SIG-M5 treated with dmso at 0.1 percent for 504 hours (cell line): ENCODE results near the gene MCF2L2.

Experiments
- DNase-seq: peaks from one replicate; lab custom pipeline; 2025; ENCODE audit not compliant: unreplicated experiment; lab: John Stamatoyannopoulos, UW

The MCF2L2 gene

GRCh38 chr3:183213415-183214276, 214.8 kb downstream of the MCF2L2 start:
- DNase-seq, result no peak

- DNase-seq, result peak; percentile 80
Measured at GRCh38 chr3:183212565-183212964, 215.9 kb downstream of the MCF2L2 start.

GRCh38 chr3:183212096-183212495, 216.3 kb downstream of the MCF2L2 start:
- no peak for DNase-seq

- no peak for DNase-seq
Measured at GRCh38 chr3:183211352-183211751, 217.1 kb downstream of the MCF2L2 start.

GRCh38 chr3:183210862-183211341, 217.5 kb downstream of the MCF2L2 start:
- DNase-seq, result peak; percentile 83

- peak; percentile 55 for DNase-seq
Measured at GRCh38 chr3:183210341-183210740, 218.1 kb downstream of the MCF2L2 start.

- DNase-seq, result no peak
Measured at GRCh38 chr3:183208800-183209199, 219.6 kb downstream of the MCF2L2 start.

GRCh38 chr3:183208260-183208659, 220.2 kb downstream of the MCF2L2 start:
- no peak for DNase-seq

- no peak for DNase-seq
Measured at GRCh38 chr3:183203670-183204069, 224.7 kb downstream of the MCF2L2 start.

- DNase-seq, result peak; percentile 44
Measured at GRCh38 chr3:183202004-183202722, 226.3 kb downstream of the MCF2L2 start.

GRCh38 chr3:183198939-183199338, 229.5 kb downstream of the MCF2L2 start:
- no peak for DNase-seq

- no peak for DNase-seq
Measured at GRCh38 chr3:183197734-183198133, 230.7 kb downstream of the MCF2L2 start.

GRCh38 chr3:183195266-183195665, 233.2 kb downstream of the MCF2L2 start:
- no peak for DNase-seq

GRCh38 chr3:183193762-183194689, 234.4 kb downstream of the MCF2L2 start:
- peak; percentile 25 for DNase-seq

GRCh38 chr3:183192650-183193300, 235.6 kb downstream of the MCF2L2 start:
- DNase-seq, result no peak

- no peak for DNase-seq
Measured at GRCh38 chr3:183189641-183190040, 238.8 kb downstream of the MCF2L2 start.

- DNase-seq, result peak; percentile 21
Measured at GRCh38 chr3:183188895-183189462, 239.4 kb downstream of the MCF2L2 start.

- peak; percentile 56 for DNase-seq
Measured at GRCh38 chr3:183185696-183186095, 242.7 kb downstream of the MCF2L2 start.

- DNase-seq, result no peak
Measured at GRCh38 chr3:183182732-183183610, 245.4 kb downstream of the MCF2L2 start.
